Medulla oblongata (tissue), 1 donor: ENCODE data around the gene BCDIN3D.

Experiments
- DNase-seq: peaks from one replicate; pipeline ENCODE4 v3.0.0-alpha.2; 2015; ENCODE audit errors: extremely low spot score

Gene BCDIN3D

GRCh38 chr12:49797449-49797776 lies 45.5 kb downstream of the BCDIN3D start:
- no peak for DNase-seq

GRCh38 chr12:49796606-49797448 lies 46.1 kb downstream of the BCDIN3D start:
- no peak for DNase-seq

GRCh38 chr12:49796155-49796554 lies 46.8 kb downstream of the BCDIN3D start:
- DNase-seq = no peak

- no peak for DNase-seq
Observed at GRCh38 chr12:49795654-49796105, 47.2 kb downstream of the BCDIN3D start.

GRCh38 chr12:49794811-49795653 lies 47.9 kb downstream of the BCDIN3D start:
- no peak for DNase-seq

GRCh38 chr12:49794021-49794420 lies 48.9 kb downstream of the BCDIN3D start:
- no peak for DNase-seq

- DNase-seq = no peak
Observed at GRCh38 chr12:49793620-49794019, 49.3 kb downstream of the BCDIN3D start.

- DNase-seq = no peak
Observed at GRCh38 chr12:49792976-49793580, 49.8 kb downstream of the BCDIN3D start.

- no peak for DNase-seq
Observed at GRCh38 chr12:49792181-49792970, 50.5 kb downstream of the BCDIN3D start.

GRCh38 chr12:49791700-49792099 lies 51.2 kb downstream of the BCDIN3D start:
- no peak for DNase-seq

- DNase-seq = no peak
Observed at GRCh38 chr12:49790741-49791555, 52.0 kb downstream of the BCDIN3D start.

GRCh38 chr12:49789992-49790391 lies 52.9 kb downstream of the BCDIN3D start:
- no peak for DNase-seq

- DNase-seq = no peak
Observed at GRCh38 chr12:49787672-49788071, 55.2 kb downstream of the BCDIN3D start.
